GM12878 (cell line): ENCODE measurements around the gene FERMT3. TPM values are rescaled to one million over a fixed set of nuclear protein-coding genes. Genes with fewer than 3 reads are reported as not detected.

Source experiments
- ATAC-seq: fragments of 200-7000 bp; cut with Tn5 transposase; 3 replicates; pipeline ENCODE4 v1.9.1; 2020; ENCODE audit warnings: mild to moderate bottlenecking, moderate library complexity
- BruUV-seq: library from RNA; stranded (reverse); fragments of 400-500 nt; replicated peaks from 2 replicates; lab custom pipeline; 2021; lab: Mats Ljungman, UMichigan
- CTCF ChIA-PET: fragments of 300-600 bp; sonication (Branson Sonifier 250); formaldehyde crosslinking; extraction: SDS; loops from one replicate; lab custom pipeline; 2021; ENCODE audit warnings: inconsistent platforms; lab: Yijun Ruan, JAX
- POLR2A ChIA-PET: fragments of 350-600 bp; formaldehyde crosslinking; extraction: SDS; loops from one replicate; lab custom pipeline; 2021; ENCODE audit warnings: inconsistent platforms; lab: Charles Lee
- RAD21 ChIA-PET: fragments of 300-600 bp; sonication (Branson Sonifier 250); formaldehyde crosslinking; loops from one replicate; lab custom pipeline; 2023; ENCODE audit warnings: antibody characterized with exemption; ENCODE audit not compliant: unreplicated experiment; lab: Charles Lee
- SMC1A ChIA-PET: fragments of 300-600 bp; sonication (Branson Sonifier 250); formaldehyde crosslinking; loops from one replicate; lab custom pipeline; 2023; ENCODE audit not compliant: unreplicated experiment, uncharacterized antibody; lab: Charles Lee
- DNase-seq: peaks from one replicate; pipeline ENCODE4 v3.0.0-alpha.2; 2011; ENCODE audit warnings: low read depth, low spot score
- FAIRE-seq: peaks from 3 replicates; lab custom pipeline; 2011; peaks lifted over from hg19 to GRCh38; lab: Jason Lieb, UNC
- H2AFZ ChIP-seq: 2 replicates; pipeline ENCODE4 v1.6.0; 2011; ENCODE audit warnings: low read depth, low read length, control low read depth; ENCODE audit not compliant: control insufficient read depth
- H3K27ac ChIP-seq: 2 replicates; pipeline ENCODE4 v1.5.1; 2011; ENCODE audit warnings: control low read depth; ENCODE audit not compliant: control insufficient read depth, insufficient read depth
- H3K27me3 ChIP-seq, 2 experiments: replicated peaks in 1 of 2; 2 replicates each; pipeline versions ENCODE4 v1.6.0 to v1.6.1; 2011; ENCODE audit warnings: low read length in 1 of 2; ENCODE audit not compliant: control insufficient read depth in 2 of 2, insufficient read depth in 2 of 2
- H3K36me3 ChIP-seq, 2 experiments: 2 replicates each; pipeline ENCODE4 v1.5.1; 2011; ENCODE audit warnings: low read length in 1 of 2; ENCODE audit not compliant: control insufficient read depth in 2 of 2, insufficient read depth in 2 of 2
- H3K4me1 ChIP-seq: 2 replicates; pipeline ENCODE4 v1.6.1; 2011; ENCODE audit warnings: mild to moderate bottlenecking, low read length, moderate library complexity, mixed read lengths; ENCODE audit not compliant: control insufficient read depth, insufficient read depth
- H3K4me2 ChIP-seq: 2 replicates; pipeline ENCODE4 v1.6.0; 2011; ENCODE audit warnings: control low read depth; ENCODE audit not compliant: control insufficient read depth, insufficient read depth
- H3K4me3 ChIP-seq: fragments of 200-600 bp; sonication (generic); 2 replicates; pipeline ENCODE4 v1.5.1; 2016
- H3K79me2 ChIP-seq: 2 replicates; pipeline ENCODE4 v1.6.0; 2011; ENCODE audit warnings: low read length; ENCODE audit not compliant: control insufficient read depth, insufficient read depth
- H3K9ac ChIP-seq: 2 replicates; pipeline ENCODE4 v1.8.0; 2011; ENCODE audit warnings: low read length, control low read depth, mixed read lengths; ENCODE audit not compliant: control insufficient read depth, insufficient read depth
- H3K9me3 ChIP-seq: replicated peaks from 3 replicates; pipeline ENCODE4 v1.5.1; 2011; ENCODE audit warnings: mild to moderate bottlenecking, low read length; ENCODE audit not compliant: control insufficient read depth, insufficient read depth
- H4K20me1 ChIP-seq: 2 replicates; pipeline ENCODE4 v1.6.0; 2011; ENCODE audit not compliant: control insufficient read depth, insufficient read depth
- EP300 ChIP-seq, 2 experiments: fragments of 150-350 bp in 1 of 2; IDR thresholded peaks; 2 replicates each; pipeline ENCODE4 v1.6.1; 2011 to 2012; ENCODE audit warnings: low read depth in 2 of 2, low read length in 2 of 2, borderline replicate concordance in 1 of 2, improper control_type of control experiment in 1 of 2, inconsistent platforms in 1 of 2; ENCODE audit not compliant: control insufficient read depth in 1 of 2
- ETV6 ChIP-seq, 2 experiments: fragments of 450-650 bp in 1 of 2; IDR thresholded peaks in 1 of 2; conservative IDR thresholded peaks in 1 of 2; 2 replicates each; pipeline ENCODE4 v1.6.1; 2014; ENCODE audit warnings: antibody characterized with exemption in 1 of 2, borderline replicate concordance in 1 of 2, low read depth in 1 of 2, mild to moderate bottlenecking in 1 of 2, moderate library complexity in 1 of 2
- FOXK2 ChIP-seq: fragments of 450-650 bp; IDR thresholded peaks from 2 replicates; pipeline ENCODE4 v1.6.1; 2017; ENCODE audit warnings: mild to moderate bottlenecking, moderate library complexity
- FOXM1 ChIP-seq: IDR thresholded peaks from 2 replicates; pipeline ENCODE4 v1.6.1; 2012; ENCODE audit warnings: low read depth, mild to moderate bottlenecking, inconsistent platforms, low read length, moderate library complexity
- HDAC2 ChIP-seq: fragments of 200-600 bp; sonication (generic); IDR thresholded peaks from 2 replicates; pipeline ENCODE4 v1.6.1; 2017
- MTA2 ChIP-seq: fragments of 450-650 bp; IDR thresholded peaks from 2 replicates; pipeline ENCODE4 v1.6.1; 2016; ENCODE audit warnings: low read depth, mild to moderate bottlenecking, moderate library complexity
- NFXL1 ChIP-seq: fragments of 450-650 bp; IDR thresholded peaks from 2 replicates; pipeline ENCODE4 v1.6.1; 2017; ENCODE audit warnings: antibody characterized with exemption, mild to moderate bottlenecking, borderline replicate concordance
- NFYB ChIP-seq: IDR thresholded peaks from 2 replicates; pipeline ENCODE4 v1.6.1; 2011; ENCODE audit warnings: low read depth, mild to moderate bottlenecking, low read length, improper control_type of control experiment, moderate library complexity; ENCODE audit not compliant: insufficient read depth
- RFX5 ChIP-seq: IDR thresholded peaks from 2 replicates; pipeline ENCODE4 v1.6.1; 2011; ENCODE audit warnings: low read depth, low read length, improper control_type of control experiment
- WGBS: methylation state at CpG from one replicate; pipeline ENCODE4 v1.1.6; 2016; ENCODE audit warnings: low lambda C conversion rate; ENCODE audit not compliant: insufficient replicate concordance, insufficient coverage; ENCODE audit errors: missing lambda C conversion rate; 5-methylcytosine and 5-hydroxymethylcytosine counted together
- in situ Hi-C: fragments of 300-500 bp; cut with MboI; formaldehyde crosslinking; loops from 9 replicates; pipeline ENCODE4 v1.14.3; 2018; ENCODE audit warnings: mixed read lengths
- intact Hi-C: fragments of 100-400 bp; cut with micrococcal nuclease; formaldehyde crosslinking; loops from one replicate; pipeline ENCODE4 v1.14.2; 2022; ENCODE audit not compliant: unreplicated experiment
- polyA plus RNA-seq, 11 experiments: library from polyadenylated mRNA; depleted of rRNA in 4 of 11; unstranded in 6 of 11; stranded (reverse) in 5 of 11; fragments of >200 nt; fragmentation: Nextera tagmentation in 4 of 11; fragmentation: Illumina TruSeq in 1 of 11; extraction: Ambion mirVana in 4 of 11; extraction: Trizol in 1 of 11; gene quantifications; 1 replicate in 1 of 11; 2 replicates in 10 of 11; pipeline versions ENCODE4 v1.2.1 to v1.2.3, GENCODE V29; 2011 to 2016; ENCODE audit warnings: inconsistent platforms in 2 of 11, missing spikeins in 2 of 11, low read depth in 1 of 11
- total RNA-seq, 4 experiments: library from RNA; depleted of rRNA in 3 of 4; stranded (reverse); fragments of >200 nt in 3 of 4; fragmentation: Illumina TruSeq in 1 of 4; extraction: Trizol in 1 of 4; gene quantifications; 2 replicates each; pipeline versions ENCODE4 v1.2.1 to v1.2.3, GENCODE V29; 2013 to 2021
- TF ChIP-seq, protein P1 (sequence below): IDR thresholded peaks from 2 replicates; pipeline ENCODE4 v1.6.1; 2011; ENCODE audit warnings: borderline replicate concordance, low read depth, mild to moderate bottlenecking, moderate library complexity, mixed read lengths, low read length; ENCODE audit not compliant: insufficient read depth; ENCODE audit errors: extremely low read length
- TF ChIP-seq, protein P2 (sequence below): IDR thresholded peaks from 2 replicates; pipeline ENCODE4 v1.6.1; 2011; ENCODE audit warnings: mild to moderate bottlenecking, low read depth, low read length, moderate library complexity; ENCODE audit not compliant: insufficient replicate concordance
- TF ChIP-seq, protein P3 (sequence below): fragments of 450-650 bp; IDR thresholded peaks from 2 replicates; pipeline ENCODE4 v1.6.1; 2017; ENCODE audit warnings: low read depth, mild to moderate bottlenecking, moderate library complexity
- TF ChIP-seq, protein P4 (sequence below): fragments of 450-650 bp; IDR thresholded peaks from 2 replicates; pipeline ENCODE4 v1.6.1; 2016; ENCODE audit warnings: mild to moderate bottlenecking

The FERMT3 gene
- total and polyA plus RNA-seq, 10 of the 15 experiments (the other 5 are each of a cell fraction or from before 2014, with no cell fraction given): 2.0 to 211 (median 114) TPM

DNA sequence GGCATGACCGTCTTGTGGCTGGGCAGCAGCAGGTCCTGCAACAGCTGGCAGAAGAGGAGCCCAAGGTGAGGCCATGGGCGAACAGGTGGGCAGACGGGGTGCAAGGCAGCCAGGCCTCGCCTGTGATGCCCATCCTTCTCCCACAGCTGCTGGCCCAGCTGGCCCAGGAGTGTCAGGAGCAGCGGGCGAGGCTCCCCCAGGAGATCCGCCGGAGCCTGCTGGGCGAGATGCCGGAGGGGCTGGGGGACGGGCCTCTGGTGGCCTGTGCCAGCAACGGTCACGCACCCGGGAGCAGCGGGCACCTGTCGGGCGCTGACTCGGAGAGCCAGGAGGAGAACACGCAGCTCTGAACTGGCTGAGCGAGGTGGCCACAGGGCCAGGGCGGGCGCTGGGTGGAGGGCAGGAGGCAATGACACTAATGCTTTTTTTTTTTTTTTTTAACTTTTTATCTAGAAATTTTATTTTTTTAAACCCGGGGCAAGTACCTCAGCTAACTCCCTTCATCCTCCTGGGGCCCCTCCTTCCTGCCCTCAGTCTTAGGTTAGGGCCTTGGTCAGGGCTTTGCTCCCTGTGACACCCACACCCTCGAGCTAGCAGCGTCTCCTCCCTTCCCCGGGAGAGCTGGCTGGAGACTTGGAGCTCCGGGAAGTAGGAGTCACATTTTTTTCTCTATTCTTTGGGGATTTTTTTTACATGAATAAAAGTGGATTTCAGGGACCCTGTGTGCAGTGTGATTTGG lies 60.9 kb downstream of the FERMT3 start:
- Histone ChIP-seq H3K79me2 (peaks cover 16% of the 10 kb centered on the region), H3K27ac (no peak overlapping the region), H3K4me2 (peak overlapping the region; percentile 100; the same call in 1 of the 2 replicates), H3K27me3 (no peaks in the 10 kb centered on the region), H3K4me3 (no peak overlapping the region), H2AFZ (no peak overlapping the region), H3K4me1 (peaks cover 10% of the 10 kb centered on the region), H4K20me1 (no peaks in the 10 kb centered on the region), H3K9me3 (no peaks in the 10 kb centered on the region), H3K9ac (no peak overlapping the region), H3K36me3 (no peaks in the 10 kb centered on the region; a peak in 2 of 4 replicates)
- POLR2A ChIA-PET: interaction anchor here (0.6 to 6.3 kb wide), 7 partner anchors 9 to 514 kb away, joined by 3 to 71 read pairs (median 5); partner anchors contain the start of genes CATSPERZ, ESRRA, FKBP2 and PPP1R14B
- SMC1A ChIA-PET: interaction anchor here (0.7 to 1.3 kb wide), 2 partner anchors 41 to 63 kb away, joined by 3 read pairs; partner anchors contain the start of genes NUDT22 and TRPT1
- FAIRE-seq (no peak), DNase-seq (no peak), ATAC-seq (no peak)
- in situ Hi-C loops: no loop called here
- intact Hi-C loops: no loop called here
- CTCF ChIA-PET: interaction anchor here (3.8 to 5.7 kb wide), 3 partner anchors 16 to 62 kb away, joined by 23 to 147 read pairs (median 65); partner anchors contain the start of genes CATSPERZ, FERMT3 and PLCB3
- WGBS: 93% methylated on average over 24 of the region's 27 CpGs
- RAD21 ChIA-PET: interaction anchor here (1.3 kb wide), 1 partner anchor 63 kb away, joined by 4 read pairs; no protein-coding TSS in a partner anchor
- TF ChIP-seq FOXK2 (no peak), EP300 (IDR thresholded peaks at IDR 0.05; ENCODE audit: borderline replicate concordance in 1 of 2, control insufficient read depth in 1 of 2, low read depth in 2 of 2, low read length in 2 of 2) (no peak), MTA2 (no peak), ETV6 (conservative IDR thresholded peaks at IDR 0.05 in 1 of 2, IDR thresholded peaks at IDR 0.05 in 1 of 2; ENCODE audit: borderline replicate concordance in 1 of 2, low read depth in 1 of 2) (no peak), RFX5 (no peak), NFXL1 (no peak), NFYB (no peak), FOXM1 (no peak), HDAC2 (no peak)
- TF ChIP-seq, protein P1, sequence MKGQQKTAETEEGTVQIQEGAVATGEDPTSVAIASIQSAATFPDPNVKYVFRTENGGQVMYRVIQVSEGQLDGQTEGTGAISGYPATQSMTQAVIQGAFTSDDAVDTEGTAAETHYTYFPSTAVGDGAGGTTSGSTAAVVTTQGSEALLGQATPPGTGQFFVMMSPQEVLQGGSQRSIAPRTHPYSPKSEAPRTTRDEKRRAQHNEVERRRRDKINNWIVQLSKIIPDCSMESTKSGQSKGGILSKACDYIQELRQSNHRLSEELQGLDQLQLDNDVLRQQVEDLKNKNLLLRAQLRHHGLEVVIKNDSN: no peak
- TF ChIP-seq, protein P2, sequence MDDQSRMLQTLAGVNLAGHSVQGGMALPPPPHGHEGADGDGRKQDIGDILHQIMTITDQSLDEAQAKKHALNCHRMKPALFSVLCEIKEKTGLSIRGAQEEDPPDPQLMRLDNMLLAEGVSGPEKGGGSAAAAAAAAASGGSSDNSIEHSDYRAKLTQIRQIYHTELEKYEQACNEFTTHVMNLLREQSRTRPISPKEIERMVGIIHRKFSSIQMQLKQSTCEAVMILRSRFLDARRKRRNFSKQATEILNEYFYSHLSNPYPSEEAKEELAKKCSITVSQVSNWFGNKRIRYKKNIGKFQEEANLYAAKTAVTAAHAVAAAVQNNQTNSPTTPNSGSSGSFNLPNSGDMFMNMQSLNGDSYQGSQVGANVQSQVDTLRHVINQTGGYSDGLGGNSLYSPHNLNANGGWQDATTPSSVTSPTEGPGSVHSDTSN: no peak
- TF ChIP-seq, protein P3, sequence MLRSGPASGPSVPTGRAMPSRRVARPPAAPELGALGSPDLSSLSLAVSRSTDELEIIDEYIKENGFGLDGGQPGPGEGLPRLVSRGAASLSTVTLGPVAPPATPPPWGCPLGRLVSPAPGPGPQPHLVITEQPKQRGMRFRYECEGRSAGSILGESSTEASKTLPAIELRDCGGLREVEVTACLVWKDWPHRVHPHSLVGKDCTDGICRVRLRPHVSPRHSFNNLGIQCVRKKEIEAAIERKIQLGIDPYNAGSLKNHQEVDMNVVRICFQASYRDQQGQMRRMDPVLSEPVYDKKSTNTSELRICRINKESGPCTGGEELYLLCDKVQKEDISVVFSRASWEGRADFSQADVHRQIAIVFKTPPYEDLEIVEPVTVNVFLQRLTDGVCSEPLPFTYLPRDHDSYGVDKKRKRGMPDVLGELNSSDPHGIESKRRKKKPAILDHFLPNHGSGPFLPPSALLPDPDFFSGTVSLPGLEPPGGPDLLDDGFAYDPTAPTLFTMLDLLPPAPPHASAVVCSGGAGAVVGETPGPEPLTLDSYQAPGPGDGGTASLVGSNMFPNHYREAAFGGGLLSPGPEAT: no peak
- TF ChIP-seq, protein P4, sequence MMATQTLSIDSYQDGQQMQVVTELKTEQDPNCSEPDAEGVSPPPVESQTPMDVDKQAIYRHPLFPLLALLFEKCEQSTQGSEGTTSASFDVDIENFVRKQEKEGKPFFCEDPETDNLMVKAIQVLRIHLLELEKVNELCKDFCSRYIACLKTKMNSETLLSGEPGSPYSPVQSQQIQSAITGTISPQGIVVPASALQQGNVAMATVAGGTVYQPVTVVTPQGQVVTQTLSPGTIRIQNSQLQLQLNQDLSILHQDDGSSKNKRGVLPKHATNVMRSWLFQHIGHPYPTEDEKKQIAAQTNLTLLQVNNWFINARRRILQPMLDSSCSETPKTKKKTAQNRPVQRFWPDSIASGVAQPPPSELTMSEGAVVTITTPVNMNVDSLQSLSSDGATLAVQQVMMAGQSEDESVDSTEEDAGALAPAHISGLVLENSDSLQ: no peak
- no TSS peak for BruUV-seq
